Body of pancreas (tissue), 4 donors: Measurements from ENCODE around the gene FMNL2. TPM values are rescaled to one million over a fixed set of nuclear protein-coding genes. Genes with fewer than 3 reads are reported as not detected.
"Not testable (repeated sequence)": the region's sequence is repeated elsewhere in the genome, so short reads cannot be mapped to it uniquely, and the experiment has no call there.

Experiments
- ATAC-seq: fragments of 150-250 bp; one replicate; pipeline ENCODE4 v1.9.1; 2016
- DNase-seq, 4 donors: peaks; one replicate each; pipeline ENCODE4 v3.0.0-alpha.2; 2019
- H3K27ac ChIP-seq, 4 donors: fragments of 200-600 bp; sonication (generic); 1 replicate in 3 of 4; 2 replicates in 1 of 4; pipeline versions ENCODE4 v1.5.1 to v1.6.1; 2016 to 2019; ENCODE audit warnings: mild to moderate bottlenecking in 1 of 4, mixed read lengths in 1 of 4, moderate library complexity in 1 of 4
- H3K27me3 ChIP-seq, 2 donors: fragments of 200-600 bp; sonication (generic); one replicate each; pipeline ENCODE4 v1.6.0; 2016; ENCODE audit warnings: mild to moderate bottlenecking in 1 of 2
- H3K36me3 ChIP-seq, 2 donors: fragments of 200-600 bp; sonication (generic); replicated peaks in 1 of 2; 2 replicates each; pipeline ENCODE4 v1.5.1; 2016; ENCODE audit warnings: low read depth in 2 of 2; ENCODE audit not compliant: insufficient read depth in 1 of 2
- H3K4me1 ChIP-seq: fragments of 200-600 bp; sonication (generic); one replicate; pipeline ENCODE4 v1.6.0; 2016
- H3K4me3 ChIP-seq, 2 donors: fragments of 200-600 bp; sonication (generic); 1 replicate in 1 of 2; 2 replicates in 1 of 2; pipeline ENCODE4 v1.5.1; 2016 to 2019
- H3K9me3 ChIP-seq, 3 donors: fragments of 200-600 bp; sonication (generic); 1 replicate in 2 of 3; 2 replicates in 1 of 3; pipeline ENCODE4 v1.5.1; 2016
- POLR2A ChIP-seq, 3 donors: fragments of 450-650 bp; IDR thresholded peaks; one replicate each; pipeline ENCODE4 v1.6.1; 2016; ENCODE audit warnings: antibody characterized with exemption in 3 of 3, mild to moderate bottlenecking in 2 of 3
- WGBS, 2 donors: methylation state at CpG; one replicate each; pipeline ENCODE4 v1.1.5; 2017; 5-methylcytosine and 5-hydroxymethylcytosine counted together
- intact Hi-C: fragments of 100-400 bp; cut with DNase I; formaldehyde crosslinking; loops from one replicate; pipeline ENCODE4 v1.15.1; 2023
- total RNA-seq, 2 donors: library from RNA; depleted of rRNA; stranded (reverse); fragments of >200 nt; gene quantifications; one replicate each; pipeline ENCODE4 v1.1.0, GENCODE V29; 2016
- TF ChIP-seq, protein P1 (sequence below), 7 experiments: fragments of 450-650 bp in 4 of 7; fragments of 200-600 bp in 3 of 7; sonication (generic) in 3 of 7; IDR thresholded peaks; one replicate each; pipeline ENCODE4 v1.5.1; 2016 to 2019; ENCODE audit warnings: antibody characterized with exemption in 7 of 7

FMNL2 gene
- total RNA-seq, 2 donors from 2014 or later, result 13.5 to 44.4 TPM

DNA sequence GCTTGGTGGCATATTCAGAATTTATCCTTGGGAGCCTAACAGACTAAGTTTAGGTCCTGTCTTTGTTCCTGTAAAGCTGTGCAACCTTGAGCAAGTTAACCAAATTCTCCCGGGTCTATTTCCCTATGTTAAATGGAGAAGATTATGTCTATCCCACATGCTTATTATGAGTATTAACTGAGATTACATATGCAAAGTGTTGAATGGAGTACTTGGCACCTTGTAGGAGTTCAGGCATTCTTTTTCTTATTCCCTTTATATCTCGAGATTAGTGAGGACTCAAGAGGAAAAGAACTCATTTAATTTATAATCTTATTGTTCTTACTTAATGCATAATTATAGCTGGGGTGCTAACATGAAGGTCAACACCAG, 184.6 kb downstream of the FMNL2 start:
- intact Hi-C loops, result no loop called here
- H3K4me3 ChIP-seq, result no peak overlapping the region
- DNase-seq (no peak), ATAC-seq (no peak)
- peaks cover 26% of the 10 kb centered on the region for H3K4me1 ChIP-seq
- 25 to 35% methylated on average over 2 of the region's 2 CpGs for WGBS, 2 donors
- H3K27ac ChIP-seq, result no peak overlapping the region
- no peaks in the 10 kb centered on the region for H3K36me3 ChIP-seq
- TF ChIP-seq POLR2A (IDR thresholded peaks at IDR 0.05), result no peak
- TF ChIP-seq, protein P1, sequence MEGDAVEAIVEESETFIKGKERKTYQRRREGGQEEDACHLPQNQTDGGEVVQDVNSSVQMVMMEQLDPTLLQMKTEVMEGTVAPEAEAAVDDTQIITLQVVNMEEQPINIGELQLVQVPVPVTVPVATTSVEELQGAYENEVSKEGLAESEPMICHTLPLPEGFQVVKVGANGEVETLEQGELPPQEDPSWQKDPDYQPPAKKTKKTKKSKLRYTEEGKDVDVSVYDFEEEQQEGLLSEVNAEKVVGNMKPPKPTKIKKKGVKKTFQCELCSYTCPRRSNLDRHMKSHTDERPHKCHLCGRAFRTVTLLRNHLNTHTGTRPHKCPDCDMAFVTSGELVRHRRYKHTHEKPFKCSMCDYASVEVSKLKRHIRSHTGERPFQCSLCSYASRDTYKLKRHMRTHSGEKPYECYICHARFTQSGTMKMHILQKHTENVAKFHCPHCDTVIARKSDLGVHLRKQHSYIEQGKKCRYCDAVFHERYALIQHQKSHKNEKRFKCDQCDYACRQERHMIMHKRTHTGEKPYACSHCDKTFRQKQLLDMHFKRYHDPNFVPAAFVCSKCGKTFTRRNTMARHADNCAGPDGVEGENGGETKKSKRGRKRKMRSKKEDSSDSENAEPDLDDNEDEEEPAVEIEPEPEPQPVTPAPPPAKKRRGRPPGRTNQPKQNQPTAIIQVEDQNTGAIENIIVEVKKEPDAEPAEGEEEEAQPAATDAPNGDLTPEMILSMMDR (IDR thresholded peaks at IDR 0.05), result no peak
- H3K27me3 ChIP-seq, result no peaks in the 10 kb centered on the region
- peaks cover 0 to 5% (median 0%) of the 10 kb centered on the region in 3 donors for H3K9me3 ChIP-seq

DNA sequence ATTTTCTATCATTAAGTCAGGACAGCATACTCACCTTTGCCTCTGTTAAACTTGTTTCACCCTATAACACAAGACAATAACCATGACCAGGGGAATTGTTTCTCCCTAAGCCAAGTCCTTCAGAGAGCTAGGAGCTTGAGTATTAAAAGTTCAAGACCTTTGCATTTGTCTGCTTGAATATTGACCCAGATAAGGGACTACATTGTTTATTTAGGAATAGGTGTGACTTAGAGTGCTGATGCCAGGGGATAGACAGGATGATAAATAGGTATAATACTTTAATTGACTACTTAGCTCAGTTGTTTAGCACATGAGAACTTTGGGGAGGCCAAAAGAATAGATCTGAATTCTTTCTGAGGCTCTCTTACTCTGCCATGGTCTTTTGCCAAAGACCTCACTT, 185.8 kb downstream of the FMNL2 start:
- H3K4me1 ChIP-seq, result peaks cover 35% of the 10 kb centered on the region
- DNase-seq (no peak), ATAC-seq (peak; percentile 39)
- H3K27me3 ChIP-seq, result no peaks in the 10 kb centered on the region
- peaks cover 0 to 5% (median 0%) of the 10 kb centered on the region in 3 donors for H3K9me3 ChIP-seq
- no peak overlapping the region for H3K27ac ChIP-seq
- no peaks in the 10 kb centered on the region for H3K36me3 ChIP-seq
- no peak overlapping the region for H3K4me3 ChIP-seq
- TF ChIP-seq POLR2A (IDR thresholded peaks at IDR 0.05), result no peak
- TF ChIP-seq, protein P1 (IDR thresholded peaks at IDR 0.05), result no peak
- intact Hi-C loops, result no loop called here

DNA sequence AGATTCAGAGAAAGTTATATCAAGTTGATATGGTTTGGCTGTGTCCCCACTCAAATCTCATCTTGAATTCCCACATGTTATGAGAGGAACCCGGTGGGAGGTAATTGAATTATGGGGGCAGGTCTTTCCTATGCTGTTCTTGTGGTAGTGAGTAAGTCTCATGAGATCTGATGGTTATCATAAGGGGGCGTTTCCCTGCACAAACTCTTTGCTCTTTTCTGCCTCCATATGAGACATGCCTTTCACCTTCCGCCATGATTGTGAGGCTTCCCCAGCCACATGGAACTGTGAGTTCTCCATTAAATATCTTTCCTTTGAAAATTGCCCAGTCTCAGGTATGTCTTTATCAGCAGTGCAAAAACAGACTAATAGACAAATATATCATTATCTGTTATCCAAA, 187.5 kb downstream of the FMNL2 start:
- ATAC-seq, H3K27me3 ChIP-seq, intact Hi-C loops, H3K36me3 ChIP-seq, H3K27ac ChIP-seq, H3K4me3 ChIP-seq, DNase-seq, H3K9me3 ChIP-seq: not testable (repeated sequence)
- WGBS, 2 donors, result 78 to 85% methylated on average over 3 of the region's 3 CpGs
- H3K4me1 ChIP-seq, result peaks cover 42% of the 10 kb centered on the region

DNA sequence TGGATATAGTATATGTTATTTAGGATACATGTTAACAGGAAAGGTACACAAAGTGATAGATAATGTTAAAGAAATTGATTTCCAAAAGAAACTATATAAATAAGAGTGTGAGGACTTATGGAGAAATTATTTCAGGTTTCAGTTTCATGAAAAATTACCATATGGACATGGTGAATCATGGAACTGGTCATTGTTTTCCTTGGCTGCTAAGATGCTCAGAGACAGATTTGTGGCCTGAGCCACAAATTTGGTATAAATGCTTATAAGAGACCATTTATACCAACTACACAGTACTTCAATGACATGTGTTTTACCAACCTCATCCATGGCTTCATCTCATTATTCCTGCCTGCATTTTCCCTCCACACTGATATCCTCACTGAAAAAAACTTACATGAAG, 188.1 kb downstream of the FMNL2 start:
- Histone ChIP-seq H3K27me3 (no peaks in the 10 kb centered on the region), H3K36me3 (no peaks in the 10 kb centered on the region), H3K4me3 (no peak overlapping the region), H3K4me1 (peaks cover 38% of the 10 kb centered on the region), H3K9me3 (no peaks in the 10 kb centered on the region), H3K27ac (no peak overlapping the region)
- TF ChIP-seq, protein P1 (IDR thresholded peaks at IDR 0.05), result no peak
- no peak for TF ChIP-seq POLR2A (IDR thresholded peaks at IDR 0.05)
- DNase-seq (no peak), ATAC-seq (no peak)
- intact Hi-C loops, result no loop called here

DNA sequence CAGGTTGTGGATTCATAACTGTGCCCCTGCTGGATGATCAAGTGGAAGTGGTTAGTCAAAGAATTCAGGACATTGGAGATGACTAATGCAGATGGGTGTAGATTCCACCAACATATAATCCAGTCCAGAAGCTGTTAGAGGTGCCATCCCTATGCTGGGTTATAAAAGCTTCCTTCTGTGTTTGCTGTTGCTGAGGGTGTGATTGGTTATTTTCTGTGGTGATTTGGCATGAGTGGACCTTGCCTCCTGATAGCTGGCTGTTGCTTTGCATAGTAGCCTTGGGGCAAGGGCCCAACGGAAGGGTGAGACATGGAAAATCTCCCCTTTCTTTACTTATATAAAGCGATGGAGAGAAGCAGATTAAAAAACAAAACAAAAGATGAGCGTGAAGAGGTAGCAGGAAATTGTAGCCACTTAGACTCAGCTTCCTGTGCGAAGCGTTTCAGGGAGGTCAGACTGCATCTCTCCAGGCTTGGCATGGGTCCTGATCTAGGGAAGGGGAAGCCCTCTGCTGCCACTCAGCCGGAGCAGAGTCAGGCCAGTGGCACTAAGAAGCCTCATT, 190.4 kb downstream of the FMNL2 start:
- no peak for TF ChIP-seq POLR2A (IDR thresholded peaks at IDR 0.05)
- TF ChIP-seq, protein P1 (IDR thresholded peaks at IDR 0.05), result no peak
- Histone ChIP-seq H3K4me1 (peaks cover 23% of the 10 kb centered on the region), H3K4me3 (no peak overlapping the region), H3K36me3 (no peaks in the 10 kb centered on the region), H3K27ac (peak overlapping the region in 1 of 4 donors; percentile 13), H3K9me3 (no peaks in the 10 kb centered on the region), H3K27me3 (no peaks in the 10 kb centered on the region)
- DNase-seq, result peak; percentile 16 to 63 (median 48)
- 25% methylated on average over 6 of the region's 6 CpGs for WGBS, 2 donors
- peak; percentile 68 for ATAC-seq
- intact Hi-C loops, result no loop called here
